SK-N-SH (cell line): ENCODE measurements around the gene COPS9. TPM values are rescaled to one million over a fixed set of nuclear protein-coding genes. Genes with fewer than 3 reads are reported as not detected.

ENCODE experiments used
- CTCF ChIA-PET: fragments of 300-600, 350-600 bp; formaldehyde crosslinking; extraction: SDS; loops from one replicate; lab custom pipeline; 2021; lab: Yijun Ruan, JAX
- POLR2A ChIA-PET: fragments of 350-600 bp; sonication (Branson Sonifier 250); formaldehyde crosslinking; extraction: SDS; loops from one replicate; lab custom pipeline; 2020; ENCODE audit warnings: antibody characterized with exemption, inconsistent platforms; lab: Yijun Ruan, JAX
- DNase-seq: peaks from one replicate; pipeline ENCODE4 v3.0.0; 2012
- H2AFZ ChIP-seq: fragments of 200-600 bp; sonication (generic); 2 replicates; pipeline ENCODE4 v1.8.1; 2016; ENCODE audit warnings: antibody characterized with exemption, mild to moderate bottlenecking, low read depth
- H3F3A ChIP-seq: fragments of 200-600 bp; sonication (generic); replicated peaks from 2 replicates; pipeline ENCODE3; 2016; ENCODE audit warnings: antibody characterized with exemption, mild to moderate bottlenecking; ENCODE audit not compliant: insufficient read depth
- H3K27ac ChIP-seq, 2 experiments: fragments of 200-500 bp in 1 of 2; fragments of 200-600 bp in 1 of 2; sonication (Bioruptor generic) in 1 of 2; sonication (generic), shearing (Covaris generic) in 1 of 2; 2 replicates each; pipeline versions ENCODE4 v1.5.1 to v1.6.1; 2014 to 2016; ENCODE audit warnings: low read depth in 2 of 2, inconsistent platforms in 1 of 2, low read length in 1 of 2, mild to moderate bottlenecking in 1 of 2, mixed read lengths in 1 of 2
- H3K27me3 ChIP-seq: fragments of 200-600 bp; sonication (generic), shearing (Covaris generic); 2 replicates; pipeline ENCODE4 v1.6.1; 2016; ENCODE audit warnings: mixed run types; ENCODE audit not compliant: insufficient read depth
- H3K36me3 ChIP-seq, 2 experiments: fragments of 200-500 bp in 1 of 2; fragments of 200-600 bp in 1 of 2; sonication (Bioruptor generic) in 1 of 2; sonication (generic) in 1 of 2; replicated peaks in 1 of 2; 2 replicates each; pipeline versions ENCODE3 to v1.5.1; 2014 to 2016; ENCODE audit warnings: low read length in 1 of 2, mild to moderate bottlenecking in 1 of 2; ENCODE audit not compliant: insufficient read depth in 2 of 2, control insufficient read depth in 1 of 2
- H3K4me1 ChIP-seq, 2 experiments: fragments of 200-500 bp in 1 of 2; fragments of 200-600 bp in 1 of 2; sonication (Bioruptor generic) in 1 of 2; sonication (generic), shearing (Covaris generic) in 1 of 2; 2 replicates each; pipeline versions ENCODE4 v1.5.1 to v1.6.1; 2014 to 2016; ENCODE audit warnings: low read depth in 1 of 2, low read length in 1 of 2, mixed run types in 1 of 2; ENCODE audit not compliant: insufficient read depth in 2 of 2, control insufficient read depth in 1 of 2
- H3K4me2 ChIP-seq: fragments of 200-600 bp; sonication (generic), shearing (Covaris generic); 2 replicates; pipeline ENCODE4 v1.6.1; 2017; ENCODE audit warnings: mixed run types
- H3K4me3 ChIP-seq, 2 experiments: fragments of 200-500 bp in 1 of 2; fragments of 200-600 bp in 1 of 2; sonication (Bioruptor generic) in 1 of 2; sonication (generic), shearing (Covaris generic) in 1 of 2; 2 replicates each; pipeline versions ENCODE4 v1.5.1 to v1.8.1; 2014 to 2016; ENCODE audit warnings: low read depth in 2 of 2, inconsistent platforms in 1 of 2, low read length in 1 of 2, mild to moderate bottlenecking in 1 of 2, mixed read lengths in 1 of 2, moderate library complexity in 1 of 2
- H3K79me2 ChIP-seq: fragments of 200-600 bp; sonication (generic); 2 replicates; pipeline ENCODE4 v1.8.1; 2017; ENCODE audit warnings: mild to moderate bottlenecking; ENCODE audit not compliant: insufficient read depth
- H3K9ac ChIP-seq: fragments of 200-600 bp; sonication (generic); 2 replicates; pipeline ENCODE4 v1.6.1; 2017; ENCODE audit warnings: mixed run types
- H3K9me2 ChIP-seq: fragments of 200-600 bp; sonication (generic); 2 replicates; pipeline ENCODE4 v1.6.1; 2017; ENCODE audit warnings: mixed run types
- H3K9me3 ChIP-seq: fragments of 200-600 bp; sonication (generic); 2 replicates; pipeline ENCODE4 v1.6.1; 2017; ENCODE audit warnings: mixed run types, mild to moderate bottlenecking, moderate library complexity
- H4K20me1 ChIP-seq: fragments of 200-600 bp; sonication (generic); 2 replicates; pipeline ENCODE4 v1.6.1; 2017; ENCODE audit warnings: mild to moderate bottlenecking, mixed run types; ENCODE audit not compliant: insufficient read depth
- CTCF ChIP-seq: fragments of 200-600 bp; sonication (generic); IDR thresholded peaks from 2 replicates; pipeline ENCODE4 v1.6.1; 2017; ENCODE audit warnings: antibody characterized with exemption, mild to moderate bottlenecking, moderate library complexity
- EZH2phosphoT487 ChIP-seq: fragments of 200-600 bp; sonication (generic); IDR thresholded peaks from 2 replicates; pipeline ENCODE4 v1.6.1; 2017; ENCODE audit warnings: low read depth, mixed run types, mild to moderate bottlenecking, antibody characterized with exemption, moderate library complexity, borderline replicate concordance
- FOXM1 ChIP-seq: IDR thresholded peaks from 2 replicates; pipeline ENCODE4 v1.4.0; 2012; ENCODE audit warnings: low read depth, mild to moderate bottlenecking
- GABPA ChIP-seq: IDR thresholded peaks from 2 replicates; pipeline ENCODE4 v1.4.0; 2012; ENCODE audit warnings: low read depth, mild to moderate bottlenecking
- GATA2 ChIP-seq: sonication (generic); formaldehyde crosslinking; IDR thresholded peaks from 2 replicates; pipeline ENCODE4 v1.5.0; 2020; ENCODE audit warnings: mild to moderate bottlenecking, missing genetic modification reagents
- MAX ChIP-seq: IDR thresholded peaks from 2 replicates; pipeline ENCODE4 v1.4.0; 2012; ENCODE audit warnings: low read depth
- REST ChIP-seq: IDR thresholded peaks from 2 replicates; pipeline ENCODE4 v1.6.1; 2012; ENCODE audit warnings: mild to moderate bottlenecking, low read depth, low read length, moderate library complexity
- RFX5 ChIP-seq: IDR thresholded peaks from 2 replicates; pipeline ENCODE4 v1.6.1; 2012; ENCODE audit warnings: mild to moderate bottlenecking, improper control_type of control experiment, low read length
- SMC3 ChIP-seq: IDR thresholded peaks from 2 replicates; pipeline ENCODE4 v1.6.1; 2012; ENCODE audit warnings: low read depth, low read length, improper control_type of control experiment
- TCF12 ChIP-seq: IDR thresholded peaks from 2 replicates; pipeline ENCODE4 v1.4.0; 2012
- TEAD4 ChIP-seq: IDR thresholded peaks from 2 replicates; pipeline ENCODE4 v1.4.0; 2012; ENCODE audit warnings: mild to moderate bottlenecking, borderline replicate concordance; ENCODE audit not compliant: insufficient read depth
- USF2 ChIP-seq: fragments of 150-350 bp; IDR thresholded peaks from 2 replicates; pipeline ENCODE4 v1.6.1; 2017; ENCODE audit warnings: antibody characterized with exemption, low read length, low read depth, borderline replicate concordance
- YY1 ChIP-seq: IDR thresholded peaks from 2 replicates; pipeline ENCODE4 v1.4.0; 2012; ENCODE audit warnings: low read depth, mild to moderate bottlenecking
- WGBS: methylation state at CpG from one replicate; pipeline ENCODE4 v1.1.6; 2017; ENCODE audit warnings: low lambda C conversion rate; 5-methylcytosine and 5-hydroxymethylcytosine counted together
- polyA plus RNA-seq, 3 experiments: library from polyadenylated mRNA; depleted of rRNA; stranded (reverse); fragments of >200 nt; gene quantifications; 2 replicates each; pipeline ENCODE4 v1.2.3, GENCODE V29; 2012

Gene COPS9
- polyA plus RNA-seq, 1 of the 3 experiments (the other 2 are of a cell fraction), result 717 TPM

- CTCF ChIA-PET, result interaction anchor here (0.7 kb wide), 1 partner anchor 29 kb away, joined by 3 read pairs; no protein-coding TSS in a partner anchor
- H3K27me3 ChIP-seq, result no peaks in the 10 kb centered on the region
- H3K27ac ChIP-seq, result no peak overlapping the region
- no peak overlapping the region for H3K4me2 ChIP-seq
- no peak overlapping the region for H3K9ac ChIP-seq
- no peaks in the 10 kb centered on the region for H3K36me3 ChIP-seq
- H3K4me3 ChIP-seq, result no peak overlapping the region
- no peaks in the 10 kb centered on the region for H3K79me2 ChIP-seq
- no peaks in the 10 kb centered on the region for H3F3A ChIP-seq
- no peak for TF ChIP-seq RFX5
- TF ChIP-seq TEAD4, result no peak
- no peak for TF ChIP-seq EZH2phosphoT487
- TF ChIP-seq REST, result no peak
- no peak for TF ChIP-seq MAX
- no peak for TF ChIP-seq GATA2 (CRISPR knock-in tag)
- 16% methylated on average over 4 of the region's 11 CpGs for WGBS
- no peaks in the 10 kb centered on the region for H3K9me2 ChIP-seq
- H3K9me3 ChIP-seq, result no peaks in the 10 kb centered on the region
- H3K4me1 ChIP-seq, result no peaks in the 10 kb centered on the region
- POLR2A ChIA-PET, result no interaction called here
- no peaks in the 10 kb centered on the region for H4K20me1 ChIP-seq
- DNase-seq, result no peak
- no peak overlapping the region for H2AFZ ChIP-seq
Observed at GRCh38 chr2:240179186-240179815, 43.2 kb upstream of the COPS9 start.

- H3K9ac ChIP-seq, result no peak overlapping the region
- CTCF ChIA-PET, result interaction anchor here (0.7 kb wide), 1 partner anchor 28 kb away, joined by 3 read pairs; no protein-coding TSS in a partner anchor
- no peaks in the 10 kb centered on the region for H3K27me3 ChIP-seq
- no peaks in the 10 kb centered on the region for H3K36me3 ChIP-seq
- H3K9me3 ChIP-seq, result no peaks in the 10 kb centered on the region
- no peak for DNase-seq
- no peak overlapping the region for H3K4me3 ChIP-seq
- 44% methylated on average over 3 of the region's 3 CpGs for WGBS
- H3K4me2 ChIP-seq, result no peak overlapping the region
- H3K4me1 ChIP-seq, result no peaks in the 10 kb centered on the region
- H3K27ac ChIP-seq, result no peak overlapping the region
- POLR2A ChIA-PET, result no interaction called here
- H3K79me2 ChIP-seq, result no peaks in the 10 kb centered on the region
- H4K20me1 ChIP-seq, result no peaks in the 10 kb centered on the region
- H3K9me2 ChIP-seq, result no peaks in the 10 kb centered on the region
- no peak overlapping the region for H2AFZ ChIP-seq
- no peaks in the 10 kb centered on the region for H3F3A ChIP-seq
- no peak for TF ChIP-seq SMC3
- no peak for TF ChIP-seq FOXM1
- no peak for TF ChIP-seq USF2
- TF ChIP-seq CTCF, result no peak
- TF ChIP-seq YY1, result no peak
- no peak for TF ChIP-seq GABPA
- no peak for TF ChIP-seq TCF12
Observed at GRCh38 chr2:240178564-240178963, 42.5 kb upstream of the COPS9 start.
